Uterus (tissue), 2 donors: Measurements from ENCODE around the gene SRBD1.

ENCODE experiments used
- CTCF ChIP-seq, 4 experiments: fragments of 200-600 bp in 2 of 4; fragments of 450-650 bp in 2 of 4; sonication (generic) in 2 of 4; IDR thresholded peaks; one replicate each; pipeline ENCODE4 v1.5.1; 2016 to 2019; ENCODE audit warnings: antibody characterized with exemption in 4 of 4, mild to moderate bottlenecking in 2 of 4, moderate library complexity in 1 of 4
- POLR2A ChIP-seq, 2 donors: fragments of 450-650 bp; IDR thresholded peaks; one replicate each; pipeline ENCODE4 v1.6.1; 2016; ENCODE audit warnings: antibody characterized with exemption in 2 of 2, mild to moderate bottlenecking in 1 of 2, moderate library complexity in 1 of 2

- TF ChIP-seq CTCF (IDR thresholded peaks at IDR 0.05) (no peak), POLR2A (IDR thresholded peaks at IDR 0.05) (no peak)
Measured at GRCh38 chr2:45505138-45505537, 105.9 kb downstream of the SRBD1 start.
